Vagina (tissue), 2 donors: ENCODE results near the gene NT5E. TPM values are rescaled to one million over a fixed set of nuclear protein-coding genes. Genes with fewer than 3 reads are reported as not detected.
A peak's percentile ranks its signal among the peaks of the same experiment; 100 is the strongest.

ENCODE experiments used
- DNase-seq, 2 donors: peaks; one replicate each; pipeline ENCODE4 v3.0.0-alpha.2; 2017; ENCODE audit errors: extremely low spot score in 2 of 2
- H3K27ac ChIP-seq: fragments of 200-600 bp; sonication (generic); one replicate; pipeline ENCODE4 v1.5.1; 2019
- H3K27me3 ChIP-seq: fragments of 200-600 bp; sonication (generic); one replicate; pipeline ENCODE4 v1.5.1; 2019
- H3K36me3 ChIP-seq, 2 donors: fragments of 200-600 bp; sonication (generic); one replicate each; pipeline ENCODE4 v1.5.1; 2017 to 2019
- H3K4me1 ChIP-seq: fragments of 200-600 bp; sonication (generic); one replicate; pipeline ENCODE4 v1.5.1; 2019
- H3K4me3 ChIP-seq, 2 donors: fragments of 200-600 bp; sonication (generic); 1 replicate in 1 of 2; 2 replicates in 1 of 2; pipeline ENCODE4 v1.5.1; 2016 to 2019
- H3K9me3 ChIP-seq: fragments of 200-600 bp; sonication (generic); one replicate; pipeline ENCODE4 v1.5.1; 2019
- POLR2A ChIP-seq, 2 donors: fragments of 450-650 bp; IDR thresholded peaks; one replicate each; pipeline ENCODE4 v1.6.1; 2017; ENCODE audit warnings: antibody characterized with exemption in 2 of 2, mild to moderate bottlenecking in 2 of 2, moderate library complexity in 2 of 2
- POLR2AphosphoS5 ChIP-seq, 2 donors: sonication (generic); formaldehyde crosslinking; IDR thresholded peaks; one replicate each; pipeline ENCODE4 v1.9.0; 2017; ENCODE audit warnings: antibody characterized with exemption in 2 of 2, mild to moderate bottlenecking in 2 of 2, low read depth in 1 of 2; ENCODE audit not compliant: insufficient read depth in 1 of 2
- intact Hi-C: fragments of 100-400 bp; cut with DNase I; formaldehyde crosslinking; loops from one replicate; pipeline ENCODE4 v1.15.1; 2023
- total RNA-seq: library from RNA; depleted of rRNA; stranded (reverse); fragments of >200 nt; gene quantifications from one replicate; pipeline ENCODE4 v1.2.3, GENCODE V29; 2016
- TF ChIP-seq, protein P1 (sequence below), 3 experiments: fragments of 450-650 bp in 2 of 3; fragments of 200-600 bp in 1 of 3; sonication (generic) in 1 of 3; IDR thresholded peaks; one replicate each; pipeline ENCODE4 v1.5.1; 2017 to 2019; ENCODE audit warnings: antibody characterized with exemption in 3 of 3, mild to moderate bottlenecking in 2 of 3, moderate library complexity in 2 of 3

Gene NT5E
- total RNA-seq, 1 donor from 2014 or later, result 87.2 TPM

DNA sequence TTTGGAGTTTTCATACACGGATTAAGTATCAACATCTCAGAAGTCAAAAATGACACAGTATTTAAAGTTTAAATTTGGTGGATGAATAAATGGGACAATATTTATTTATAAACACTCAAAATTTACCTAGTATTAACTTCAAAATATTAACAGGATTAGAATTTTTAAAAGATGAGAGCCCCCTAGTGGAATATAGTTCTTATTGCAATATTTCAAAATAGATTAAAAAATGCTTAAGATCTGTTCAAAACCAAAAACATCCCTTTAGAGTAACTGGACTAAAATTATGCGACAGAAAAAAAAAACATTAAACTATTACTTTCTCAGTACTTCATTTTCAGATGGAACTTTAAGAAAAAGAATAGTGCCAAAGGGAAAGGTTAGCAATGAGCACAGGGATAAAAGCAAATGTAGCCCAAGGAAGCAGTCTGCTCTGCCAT is 87.2 kb downstream of the NT5E start:
- intact Hi-C loops, result no loop called here
- TF ChIP-seq POLR2AphosphoS5 (IDR thresholded peaks at IDR 0.05; ENCODE audit: insufficient read depth in 1 of 2, low read depth in 1 of 2), result no peak
- TF ChIP-seq, protein P1, sequence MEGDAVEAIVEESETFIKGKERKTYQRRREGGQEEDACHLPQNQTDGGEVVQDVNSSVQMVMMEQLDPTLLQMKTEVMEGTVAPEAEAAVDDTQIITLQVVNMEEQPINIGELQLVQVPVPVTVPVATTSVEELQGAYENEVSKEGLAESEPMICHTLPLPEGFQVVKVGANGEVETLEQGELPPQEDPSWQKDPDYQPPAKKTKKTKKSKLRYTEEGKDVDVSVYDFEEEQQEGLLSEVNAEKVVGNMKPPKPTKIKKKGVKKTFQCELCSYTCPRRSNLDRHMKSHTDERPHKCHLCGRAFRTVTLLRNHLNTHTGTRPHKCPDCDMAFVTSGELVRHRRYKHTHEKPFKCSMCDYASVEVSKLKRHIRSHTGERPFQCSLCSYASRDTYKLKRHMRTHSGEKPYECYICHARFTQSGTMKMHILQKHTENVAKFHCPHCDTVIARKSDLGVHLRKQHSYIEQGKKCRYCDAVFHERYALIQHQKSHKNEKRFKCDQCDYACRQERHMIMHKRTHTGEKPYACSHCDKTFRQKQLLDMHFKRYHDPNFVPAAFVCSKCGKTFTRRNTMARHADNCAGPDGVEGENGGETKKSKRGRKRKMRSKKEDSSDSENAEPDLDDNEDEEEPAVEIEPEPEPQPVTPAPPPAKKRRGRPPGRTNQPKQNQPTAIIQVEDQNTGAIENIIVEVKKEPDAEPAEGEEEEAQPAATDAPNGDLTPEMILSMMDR (IDR thresholded peaks at IDR 0.05), result peak in 2 of 3 experiments; percentile 36 to 64
- no peak for TF ChIP-seq POLR2A (IDR thresholded peaks at IDR 0.05)
- DNase-seq, result no peak
- no peak overlapping the region for H3K27ac ChIP-seq
- H3K4me1 ChIP-seq, result no peaks in the 10 kb centered on the region
- H3K36me3 ChIP-seq, result peaks cover 0 to 18% of the 10 kb centered on the region in 2 donors
- no peaks in the 10 kb centered on the region for H3K27me3 ChIP-seq
- no peaks in the 10 kb centered on the region for H3K9me3 ChIP-seq
- no peak overlapping the region for H3K4me3 ChIP-seq

DNA sequence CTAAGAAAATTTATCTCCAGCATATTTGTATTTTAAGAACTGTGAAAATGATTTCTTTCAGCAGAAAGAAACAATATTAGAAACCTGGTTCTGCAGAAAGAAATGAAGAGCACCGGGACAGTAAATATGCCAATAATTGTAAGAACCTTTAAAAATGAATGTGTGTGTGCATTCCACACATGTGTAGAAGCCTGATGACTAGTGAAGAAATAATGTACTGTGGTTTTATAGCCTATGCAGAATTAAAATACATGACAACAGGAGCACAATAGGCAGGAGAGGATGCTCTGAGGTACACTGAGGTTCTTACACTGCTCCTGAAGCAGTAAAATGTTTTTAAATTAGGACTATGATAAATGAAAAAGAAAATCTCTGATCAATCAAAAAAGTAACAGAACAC is 94.9 kb downstream of the NT5E start:
- DNase-seq, result no peak
- H3K9me3 ChIP-seq, result no peaks in the 10 kb centered on the region
- intact Hi-C loops, result no loop called here
- H3K27ac ChIP-seq, result no peak overlapping the region
- no peaks in the 10 kb centered on the region for H3K4me1 ChIP-seq
- peaks cover 0 to 48% of the 10 kb centered on the region in 2 donors for H3K36me3 ChIP-seq
- H3K27me3 ChIP-seq, result no peaks in the 10 kb centered on the region
- H3K4me3 ChIP-seq, result no peak overlapping the region
- TF ChIP-seq POLR2AphosphoS5 (IDR thresholded peaks at IDR 0.05; ENCODE audit: insufficient read depth in 1 of 2, low read depth in 1 of 2) (no peak), POLR2A (IDR thresholded peaks at IDR 0.05) (no peak)
- TF ChIP-seq, protein P1 (IDR thresholded peaks at IDR 0.05), result no peak

Other genes with a start within 250 kb of the NT5E start
- 64.8 TPM for gene SNX14, start 143.8 kb downstream of the NT5E start, total RNA-seq
- gene SYNCRIP, start 192.8 kb downstream of the NT5E start, total RNA-seq, result 60.9 TPM